Measurements from ENCODE around the gene LIN7B. TPM values are rescaled to one million over a fixed set of nuclear protein-coding genes. Genes with fewer than 3 reads are reported as not detected.

Gene LIN7B
- total RNA-seq, 3 donors from 2014 or later, result 8.5 to 17.6 (median 11.8) TPM

- Histone ChIP-seq H3K4me3 (peak overlapping the region in 1 of 3 donors; percentile 81), H3K27ac (peak overlapping the region in 1 of 2 donors; percentile 60)
Measured at GRCh38 chr19:49152119-49152550, 38.0 kb downstream of the LIN7B start.

GRCh38 chr19:49153167-49153809 is 39.1 kb downstream of the LIN7B start:
- H3K4me1 ChIP-seq, result peaks cover 6 to 9% of the 10 kb centered on the region in 2 donors
- TF ChIP-seq POLR2A (IDR thresholded peaks at IDR 0.05) (no peak), POLR2AphosphoS5 (IDR thresholded peaks at IDR 0.05) (no peak), CTCF (IDR thresholded peaks at IDR 0.05) (no peak)
- H3K36me3 ChIP-seq, result no peaks in the 10 kb centered on the region
- H3K27me3 ChIP-seq, result no peaks in the 10 kb centered on the region
- no peaks in the 10 kb centered on the region for H3K9me3 ChIP-seq
- DNase-seq (ENCODE audit: low spot score in 2 of 2), result no peak
- no peak overlapping the region for H3K27ac ChIP-seq
- intact Hi-C loops (cut with DNase I; ENCODE audit: low total_unique reads), result no loop called here
- no peak overlapping the region for H3K4me3 ChIP-seq

More at GRCh38 chr19:49152119-49152550, 38.0 kb downstream of the LIN7B start:
- H3K27me3 ChIP-seq, result no peaks in the 10 kb centered on the region
- intact Hi-C loops (cut with DNase I; ENCODE audit: low total_unique reads), result loop anchor here (1.0 kb wide), 1 partner anchor 62 kb away; no protein-coding TSS in a partner anchor
- TF ChIP-seq POLR2AphosphoS5 (IDR thresholded peaks at IDR 0.05), result no peak
- TF ChIP-seq POLR2A (IDR thresholded peaks at IDR 0.05), result no peak
- no peak for TF ChIP-seq CTCF (IDR thresholded peaks at IDR 0.05)
- no peaks in the 10 kb centered on the region for H3K9me3 ChIP-seq
- no peaks in the 10 kb centered on the region for H3K36me3 ChIP-seq
- H3K4me1 ChIP-seq, result peaks cover 5 to 9% of the 10 kb centered on the region in 2 donors
- no peak for DNase-seq (ENCODE audit: low spot score in 2 of 2)

- TF ChIP-seq POLR2A (IDR thresholded peaks at IDR 0.05), result no peak
- no peak for TF ChIP-seq POLR2AphosphoS5 (IDR thresholded peaks at IDR 0.05)
- no peak for TF ChIP-seq CTCF (IDR thresholded peaks at IDR 0.05)
- H3K27ac ChIP-seq, result peak overlapping the region in 1 of 2 donors; percentile 38
- intact Hi-C loops (cut with DNase I; ENCODE audit: low total_unique reads), result no loop called here
Measured at GRCh38 chr19:49154279-49154678, 40.1 kb downstream of the LIN7B start.

GRCh38 chr19:49155005-49155819 is 41.0 kb downstream of the LIN7B start, which contains the start of gene HRC:
Gene HRC, minus strand, starts transcription at chr19:49155396. Its CDS starts 159 bp downstream, at chr19:49155237.
- TF ChIP-seq POLR2A (IDR thresholded peaks at IDR 0.05) (no peak), CTCF (IDR thresholded peaks at IDR 0.05) (no peak), POLR2AphosphoS5 (IDR thresholded peaks at IDR 0.05) (no peak)
- no peaks in the 10 kb centered on the region for H3K9me3 ChIP-seq
- peak within 1 kb of the TSS in 1 of 2 donors; percentile 63 for H3K27ac ChIP-seq
- peaks cover 4 to 10% of the 10 kb centered on the region in 2 donors for H3K4me1 ChIP-seq
- no peak for DNase-seq (ENCODE audit: low spot score in 2 of 2)
- no peaks in the 10 kb centered on the region for H3K36me3 ChIP-seq
- no peak within 1 kb of the TSS for H3K4me3 ChIP-seq
- no peaks in the 10 kb centered on the region for H3K27me3 ChIP-seq
- intact Hi-C loops (cut with DNase I; ENCODE audit: low total_unique reads), result no loop called here

More at GRCh38 chr19:49154279-49154678, 40.1 kb downstream of the LIN7B start:
- Histone ChIP-seq H3K4me1 (peaks cover 4 to 10% of the 10 kb centered on the region in 2 donors), H3K9me3 (no peaks in the 10 kb centered on the region), H3K4me3 (no peak overlapping the region), H3K36me3 (no peaks in the 10 kb centered on the region), H3K27me3 (no peaks in the 10 kb centered on the region)
- no peak for DNase-seq (ENCODE audit: low spot score in 2 of 2)

Data from breast epithelium (tissue), 4 donors.